ENCODE data around the gene F2RL3.

F2RL3 gene

DNA sequence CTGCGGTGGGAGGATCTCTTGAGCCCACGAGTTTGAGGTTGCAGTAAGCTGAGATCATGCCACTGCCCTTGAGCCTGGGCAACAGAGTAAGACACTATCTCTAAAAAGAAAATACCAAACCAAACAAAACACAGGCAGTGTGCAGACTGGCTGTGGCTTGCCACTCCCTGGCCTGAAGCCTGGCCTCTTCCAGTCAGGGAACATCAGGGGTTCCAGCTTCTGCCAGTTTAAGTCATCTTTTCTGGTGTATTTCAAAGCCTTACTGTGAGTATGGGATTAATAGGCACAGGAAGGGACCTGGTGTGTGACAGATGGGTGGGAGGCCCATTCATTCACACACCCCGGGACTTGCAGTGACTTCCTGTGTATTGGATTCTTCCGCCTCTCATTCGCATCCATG, 27.0 kb upstream of the F2RL3 start:
- peaks cover 54% of the 10 kb centered on the region for H3K36me3 Mint-ChIP-seq (ENCODE audit: low read depth)
- no peaks in the 10 kb centered on the region for H3K9me3 Mint-ChIP-seq
- TF ChIP-seq, protein P1, sequence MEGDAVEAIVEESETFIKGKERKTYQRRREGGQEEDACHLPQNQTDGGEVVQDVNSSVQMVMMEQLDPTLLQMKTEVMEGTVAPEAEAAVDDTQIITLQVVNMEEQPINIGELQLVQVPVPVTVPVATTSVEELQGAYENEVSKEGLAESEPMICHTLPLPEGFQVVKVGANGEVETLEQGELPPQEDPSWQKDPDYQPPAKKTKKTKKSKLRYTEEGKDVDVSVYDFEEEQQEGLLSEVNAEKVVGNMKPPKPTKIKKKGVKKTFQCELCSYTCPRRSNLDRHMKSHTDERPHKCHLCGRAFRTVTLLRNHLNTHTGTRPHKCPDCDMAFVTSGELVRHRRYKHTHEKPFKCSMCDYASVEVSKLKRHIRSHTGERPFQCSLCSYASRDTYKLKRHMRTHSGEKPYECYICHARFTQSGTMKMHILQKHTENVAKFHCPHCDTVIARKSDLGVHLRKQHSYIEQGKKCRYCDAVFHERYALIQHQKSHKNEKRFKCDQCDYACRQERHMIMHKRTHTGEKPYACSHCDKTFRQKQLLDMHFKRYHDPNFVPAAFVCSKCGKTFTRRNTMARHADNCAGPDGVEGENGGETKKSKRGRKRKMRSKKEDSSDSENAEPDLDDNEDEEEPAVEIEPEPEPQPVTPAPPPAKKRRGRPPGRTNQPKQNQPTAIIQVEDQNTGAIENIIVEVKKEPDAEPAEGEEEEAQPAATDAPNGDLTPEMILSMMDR (IDR thresholded peaks at IDR 0.05; ENCODE audit: unreplicated experiment in 3 of 3): no peak
- H3K27me3 Mint-ChIP-seq (ENCODE audit: low read depth): no peaks in the 10 kb centered on the region
- H3K4me1 Mint-ChIP-seq: no peaks in the 10 kb centered on the region
- H3K27ac Mint-ChIP-seq: no peak overlapping the region
- H3K4me3 Mint-ChIP-seq: no peak overlapping the region

- Mint-ChIP-seq H3K27me3 (ENCODE audit: low read depth) (no peaks in the 10 kb centered on the region), H3K9me3 (no peaks in the 10 kb centered on the region), H3K36me3 (ENCODE audit: low read depth) (peaks cover 57% of the 10 kb centered on the region), H3K4me1 (no peaks in the 10 kb centered on the region), H3K27ac (no peak overlapping the region), H3K4me3 (no peak overlapping the region)
- TF ChIP-seq, protein P1 (IDR thresholded peaks at IDR 0.05; ENCODE audit: unreplicated experiment in 3 of 3): no peak
Observed at GRCh38 chr19:16862826-16863415, 25.9 kb upstream of the F2RL3 start.

DNA sequence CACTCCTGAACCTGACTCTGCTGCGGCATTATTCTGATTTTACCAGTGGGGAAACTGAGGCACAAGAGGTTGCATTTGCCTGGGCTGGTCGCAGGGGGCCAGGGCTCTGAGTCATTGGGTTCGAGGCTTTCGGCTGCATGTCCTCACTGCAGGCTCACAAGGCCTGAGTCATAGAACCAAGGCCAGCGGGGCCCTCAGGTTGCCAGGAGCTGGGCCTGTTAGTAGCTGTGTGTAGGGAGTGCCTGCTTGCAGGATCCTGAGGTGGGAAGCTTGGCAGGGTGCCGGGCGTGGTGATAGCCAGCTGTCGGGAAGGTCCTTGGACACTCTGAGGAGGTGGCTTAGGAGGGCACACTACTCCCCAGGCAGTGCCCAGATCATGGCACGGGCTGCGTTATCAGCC, 21.6 kb upstream of the F2RL3 start:
- H3K4me1 Mint-ChIP-seq: no peaks in the 10 kb centered on the region
- H3K27me3 Mint-ChIP-seq (ENCODE audit: low read depth): no peaks in the 10 kb centered on the region
- H3K4me3 Mint-ChIP-seq: no peak overlapping the region
- no peaks in the 10 kb centered on the region for H3K9me3 Mint-ChIP-seq
- TF ChIP-seq, protein P1 (IDR thresholded peaks at IDR 0.05; ENCODE audit: unreplicated experiment in 3 of 3): no peak
- no peak overlapping the region for H3K27ac Mint-ChIP-seq
- H3K36me3 Mint-ChIP-seq (ENCODE audit: low read depth): peaks cover 52% of the 10 kb centered on the region

- Mint-ChIP-seq H3K9me3 (no peaks in the 10 kb centered on the region), H3K27me3 (ENCODE audit: low read depth) (no peaks in the 10 kb centered on the region), H3K4me1 (no peaks in the 10 kb centered on the region), H3K36me3 (ENCODE audit: low read depth) (peaks cover 51% of the 10 kb centered on the region), H3K27ac (no peak overlapping the region), H3K4me3 (no peak overlapping the region)
- TF ChIP-seq, protein P1 (IDR thresholded peaks at IDR 0.05; ENCODE audit: unreplicated experiment in 3 of 3): no peak
Observed at GRCh38 chr19:16868423-16869130, 20.2 kb upstream of the F2RL3 start.

DNA sequence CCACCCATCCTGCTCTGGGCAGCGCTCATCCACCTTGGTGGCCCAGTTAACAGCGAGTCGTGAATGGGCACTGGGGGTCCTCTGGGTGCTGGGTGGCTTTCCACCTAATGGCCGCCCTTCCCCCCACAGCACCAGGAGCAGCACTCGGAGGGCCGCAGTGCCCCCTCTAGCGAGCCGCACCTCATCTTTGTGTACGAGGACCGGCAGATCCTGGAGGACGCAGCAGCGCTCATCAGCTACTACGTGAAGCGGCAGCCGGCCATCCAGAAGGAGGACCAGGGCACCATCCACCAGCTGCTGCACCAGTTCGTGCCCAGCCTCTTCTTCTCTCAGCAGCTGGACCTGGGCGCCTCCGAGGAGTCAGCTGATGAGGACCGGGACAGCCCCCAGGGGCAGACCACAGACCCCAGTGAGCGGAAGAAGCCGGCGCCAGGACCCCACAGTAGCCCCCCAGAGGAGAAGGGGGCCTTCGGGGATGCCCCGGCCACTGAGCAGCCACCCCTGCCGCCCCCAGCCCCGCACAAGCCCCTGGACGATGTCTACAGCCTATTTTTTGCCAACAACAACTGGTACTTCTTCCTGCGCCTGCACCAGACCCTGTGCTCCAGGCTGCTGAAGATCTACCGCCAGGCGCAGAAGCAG, 19.3 kb upstream of the F2RL3 start:
- H3K4me3 Mint-ChIP-seq: no peak overlapping the region

More for the DNA sequence above, 19.3 kb upstream of the F2RL3 start:
- Mint-ChIP-seq H3K27me3 (ENCODE audit: low read depth) (no peaks in the 10 kb centered on the region), H3K9me3 (no peaks in the 10 kb centered on the region), H3K36me3 (ENCODE audit: low read depth) (peaks cover 57% of the 10 kb centered on the region), H3K27ac (no peak overlapping the region), H3K4me1 (no peaks in the 10 kb centered on the region)
- TF ChIP-seq, protein P1 (IDR thresholded peaks at IDR 0.05; ENCODE audit: unreplicated experiment in 3 of 3): no peak
